ENCODE data around the gene PCDHA1.

Gene PCDHA1

GRCh38 chr5:141041427-141041785, 255.5 kb downstream of the PCDHA1 start:
- DNase-seq (ENCODE audit: low read depth in 2 of 2): no peak

- DNase-seq (ENCODE audit: low read depth in 2 of 2): no peak
These were observed 256.6 kb downstream of the PCDHA1 start for GRCh38 chr5:141042555-141042954.

GRCh38 chr5:141050622-141051520, 264.9 kb downstream of the PCDHA1 start, which contains the start of gene PCDHB1:
Gene PCDHB1, plus strand, starts transcription at chr5:141051374. Its CDS starts 97 bp downstream, at chr5:141051471.
- no peak for DNase-seq (ENCODE audit: low read depth in 2 of 2)

GRCh38 chr5:141051521-141051866, 265.6 kb downstream of the PCDHA1 start:
- no peak for DNase-seq (ENCODE audit: low read depth in 2 of 2)

All from stimulated activated CD8-positive, alpha-beta memory T cell treated with anti-CD3 and anti-CD28 coated beads, Interleukin-2, amount 100 ng/mL, for 1 hour (primary cell).